ENCODE results near the gene COG1. TPM values are rescaled to one million over a fixed set of nuclear protein-coding genes. Genes with fewer than 3 reads are reported as not detected.
A peak's percentile ranks its signal among the peaks of the same experiment; 100 is the strongest.

The COG1 gene
- total RNA-seq, 1 donor from 2014 or later = 7.9 TPM

- DNase-seq (ENCODE audit: low read depth) (peak; percentile 67), FAIRE-seq (peak; percentile 89)
- no peaks in the 10 kb centered on the region for H3K36me3 ChIP-seq (ENCODE audit: control insufficient read depth, insufficient read depth, low read length)
- H3K27me3 ChIP-seq (ENCODE audit: control insufficient read depth, insufficient read depth, low read length) = no peaks in the 10 kb centered on the region
- no peak overlapping the region for H3K4me3 ChIP-seq (ENCODE audit: low read depth, low read length)
- TF ChIP-seq CTCF (IDR thresholded peaks at IDR 0.05; ENCODE audit: insufficient read depth, low read length, severe bottlenecking) = peak; percentile 96
Observed at GRCh38 chr17:73255671-73256181, 62.9 kb downstream of the COG1 start.

- Histone ChIP-seq H3K36me3 (ENCODE audit: control insufficient read depth, insufficient read depth, low read length) (no peaks in the 10 kb centered on the region), H3K27me3 (ENCODE audit: control insufficient read depth, insufficient read depth, low read length) (no peaks in the 10 kb centered on the region), H3K4me3 (ENCODE audit: low read depth, low read length) (no peak overlapping the region)
- no peak for FAIRE-seq
- DNase-seq (ENCODE audit: low read depth) = no peak
- no peak for TF ChIP-seq CTCF (IDR thresholded peaks at IDR 0.05; ENCODE audit: insufficient read depth, low read length, severe bottlenecking)
Observed at GRCh38 chr17:73256220-73256619, 63.4 kb downstream of the COG1 start.

- TF ChIP-seq CTCF (IDR thresholded peaks at IDR 0.05; ENCODE audit: insufficient read depth, low read length, severe bottlenecking) = no peak
- Histone ChIP-seq H3K4me3 (ENCODE audit: low read depth, low read length) (no peak overlapping the region), H3K36me3 (ENCODE audit: control insufficient read depth, insufficient read depth, low read length) (no peaks in the 10 kb centered on the region), H3K27me3 (ENCODE audit: control insufficient read depth, insufficient read depth, low read length) (no peaks in the 10 kb centered on the region)
- no peak for FAIRE-seq
- no peak for DNase-seq (ENCODE audit: low read depth)
Observed at GRCh38 chr17:73257516-73257915, 64.7 kb downstream of the COG1 start.

Other genes with a start within 250 kb of the COG1 start
- gene SLC39A11, start 100.4 kb upstream of the COG1 start, total RNA-seq = 23.4 and 24.8 TPM in 2 replicates
- gene SSTR2, start 28.0 kb upstream of the COG1 start, total RNA-seq = not detected in 2 replicates
- gene CPSF4L, start 68.8 kb downstream of the COG1 start, total RNA-seq = not detected in 2 replicates
- gene CDC42EP4, start 118.9 kb downstream of the COG1 start, total RNA-seq = 16.8 and 29.3 TPM in 2 replicates